ENCODE measurements around the gene RAP1GAP2. TPM values are rescaled to one million over a fixed set of nuclear protein-coding genes. Genes with fewer than 3 reads are reported as not detected.

The RAP1GAP2 gene
- total and polyA plus RNA-seq, 2 of the 8 experiments (the other 6 are each of a cell fraction or from before 2014, with no cell fraction given) = 24.0 to 63.8 TPM

GRCh38 chr17:2928294-2928890 lies 132.2 kb downstream of the RAP1GAP2 start (continued):
- TF ChIP-seq CHD7 (IDR thresholded peaks at IDR 0.05; ENCODE audit: insufficient replicate concordance, low read length) (no peak), MAFK (IDR thresholded peaks at IDR 0.05; ENCODE audit: low read depth, low read length) (no peak), YY1 (IDR thresholded peaks at IDR 0.05; ENCODE audit: low read depth, low read length) (no peak), TAF7 (optimal IDR thresholded peaks at IDR 0.05; ENCODE audit: borderline replicate concordance, low read depth, low read length) (no peak), EZH2 (IDR thresholded peaks at IDR 0.05; ENCODE audit: low read depth, low read length, severe bottlenecking) (no peak), RNF2 (IDR thresholded peaks at IDR 0.05; ENCODE audit: borderline replicate concordance, low read depth, low read length, missing control alignments, poor library complexity, severe bottlenecking) (no peak), SRF (IDR thresholded peaks at IDR 0.05; ENCODE audit: low read depth, low read length) (no peak), EP300 (IDR thresholded peaks at IDR 0.05; ENCODE audit: borderline replicate concordance in 1 of 2, low read depth in 2 of 2, low read length in 2 of 2) (no peak), NANOG (IDR thresholded peaks at IDR 0.05; ENCODE audit: insufficient read depth, low read depth, low read length, poor library complexity, severe bottlenecking) (no peak), ZNF274 (IDR thresholded peaks at IDR 0.05; ENCODE audit: borderline replicate concordance, extremely low read depth, low read length) (no peak)
